NCI-H2107 (cell line): ENCODE data around the gene CLDN14.

ENCODE experiments used
- DNase-seq: peaks from one replicate; lab custom pipeline; 2025; lab: John Stamatoyannopoulos, UW

The CLDN14 gene

GRCh38 chr21:36433059-36433709, 46.7 kb downstream of the CLDN14 start:
- DNase-seq = no peak

DNA sequence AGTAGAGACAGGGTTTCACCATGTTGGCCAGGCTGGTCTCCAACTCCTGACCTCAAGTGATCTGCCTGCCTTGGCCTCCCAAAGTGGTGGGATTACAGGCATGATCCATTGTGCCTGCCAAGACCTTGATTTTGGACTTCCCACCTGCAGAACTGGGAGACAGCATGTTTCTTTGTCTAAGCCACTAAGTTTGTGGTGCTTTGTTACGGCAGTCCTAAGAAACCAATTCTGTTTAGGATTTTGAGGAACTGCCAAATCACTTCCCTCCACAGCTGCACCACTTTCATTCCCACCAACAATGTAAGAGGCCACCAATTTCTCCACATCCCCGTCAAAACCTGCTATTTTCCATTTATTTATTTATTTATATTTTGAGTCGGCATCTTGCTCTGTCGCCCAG, 48.7 kb downstream of the CLDN14 start:
- no peak for DNase-seq

DNA sequence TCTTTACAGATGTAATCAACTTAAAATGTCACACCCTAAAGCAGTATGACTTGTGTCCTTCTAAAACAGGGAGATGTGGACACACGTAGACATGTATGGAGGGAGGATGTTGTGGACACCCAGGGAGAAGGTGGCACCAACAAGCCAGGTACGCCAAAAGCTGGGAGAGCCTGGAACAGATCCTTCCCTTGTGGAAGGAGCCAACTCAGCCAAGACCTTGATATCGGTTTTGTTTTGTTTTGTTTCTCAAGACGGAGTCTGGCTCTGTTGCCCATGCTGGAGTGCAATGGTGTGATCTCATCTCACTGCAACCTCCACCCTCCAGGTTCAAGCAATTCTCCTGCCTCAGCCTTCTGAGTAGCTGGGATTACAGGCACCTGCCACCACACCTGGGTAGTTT, 49.1 kb downstream of the CLDN14 start:
- no peak for DNase-seq

- peak; percentile 75 for DNase-seq
Observed at GRCh38 chr21:36429947-36430546, 49.9 kb downstream of the CLDN14 start.

DNA sequence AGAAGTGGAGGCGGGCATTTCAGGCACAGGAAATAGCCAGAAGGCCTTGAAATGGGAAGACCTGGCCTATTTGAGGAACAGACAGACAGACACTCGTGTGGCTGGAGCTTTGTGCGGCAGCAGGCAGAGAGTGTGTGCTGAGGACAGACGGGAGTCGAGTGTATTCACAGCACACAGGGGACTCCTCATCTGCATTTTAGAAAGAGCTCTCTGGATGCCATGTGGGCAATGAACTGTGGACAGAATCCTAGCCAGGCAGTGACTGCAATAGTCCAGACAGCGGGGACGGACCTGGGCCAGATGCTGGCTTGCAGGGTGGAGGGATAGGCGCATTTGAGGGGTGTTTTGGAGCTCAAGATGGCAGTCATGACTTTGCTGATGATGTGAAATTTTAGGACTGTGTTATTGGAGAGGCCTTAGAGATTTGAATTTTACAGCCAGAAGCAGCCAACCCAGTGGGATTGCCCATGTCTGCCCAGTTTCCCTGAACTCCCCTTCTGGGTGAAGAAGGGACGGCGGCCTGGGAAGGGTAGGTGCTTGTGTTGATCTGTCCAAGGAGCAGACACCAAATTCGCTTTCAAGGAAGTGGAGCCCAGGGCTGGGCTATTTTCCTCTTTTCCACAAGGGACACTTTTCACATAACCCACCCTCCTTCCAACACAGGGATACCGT, 51.0 kb downstream of the CLDN14 start:
- peak; percentile 7 for DNase-seq

DNA sequence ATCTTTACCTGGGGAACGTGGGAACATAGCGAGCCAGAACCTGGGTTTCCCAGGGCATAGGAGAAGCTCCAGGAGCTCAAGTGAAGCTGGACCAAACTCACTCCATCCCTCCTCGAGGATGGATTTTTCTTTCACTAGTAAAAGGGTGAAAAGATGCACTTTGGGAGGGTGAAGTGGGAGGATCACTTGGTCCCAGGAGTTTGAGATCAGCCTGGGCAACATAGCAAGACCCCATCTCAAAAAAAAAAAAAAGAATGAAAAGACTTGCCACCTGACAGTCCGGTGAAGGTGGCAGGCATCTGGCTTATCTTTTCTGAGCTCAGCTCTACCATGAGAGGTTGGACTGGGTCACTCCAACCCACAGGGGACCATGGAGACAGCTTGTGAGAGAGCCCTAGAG, 52.4 kb downstream of the CLDN14 start:
- DNase-seq = no peak

DNA sequence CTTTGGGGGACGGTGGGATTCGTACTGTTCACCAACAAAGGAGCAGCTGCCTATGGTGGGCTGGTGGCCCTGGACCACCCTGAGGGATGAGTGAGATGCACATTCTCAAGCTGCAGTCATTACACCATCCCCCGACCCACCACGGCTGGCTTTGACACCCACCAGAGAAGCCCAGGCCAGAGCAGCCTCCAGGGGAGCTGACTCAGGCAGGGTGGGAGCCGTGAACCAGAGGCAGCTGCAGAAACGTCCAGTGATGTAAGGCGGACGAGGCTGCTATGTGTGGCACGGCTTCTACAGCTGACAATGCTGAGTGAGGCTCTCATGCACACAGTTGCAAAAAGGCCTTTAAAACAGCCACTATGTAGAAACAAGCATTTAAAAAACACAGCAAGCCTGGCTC, 54.6 kb downstream of the CLDN14 start:
- DNase-seq = no peak

DNA sequence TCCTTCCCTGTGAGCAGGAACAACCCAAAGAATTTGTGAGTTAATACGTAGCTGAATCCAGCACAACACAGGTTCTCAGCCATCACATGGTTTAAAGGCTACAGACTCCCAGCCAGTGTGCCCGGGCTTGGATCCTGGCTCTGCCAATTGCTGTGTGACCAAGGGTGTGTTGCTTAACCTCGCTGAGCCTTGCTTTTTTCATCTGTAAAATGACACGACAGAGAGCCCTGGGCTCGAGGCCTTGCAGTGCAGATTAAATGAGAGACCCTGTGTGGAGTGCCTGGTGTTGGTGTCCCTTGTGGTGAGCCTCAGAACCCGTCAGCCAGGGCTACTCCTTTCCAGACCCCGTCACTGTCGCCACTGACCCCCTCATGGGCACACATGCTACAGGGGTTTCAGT, 55.3 kb downstream of the CLDN14 start:
- DNase-seq = no peak

- DNase-seq = no peak
Observed at GRCh38 chr21:36423771-36424433, 56.0 kb downstream of the CLDN14 start.

GRCh38 chr21:36422279-36423098, 57.4 kb downstream of the CLDN14 start:
- DNase-seq = peak; percentile 6

DNA sequence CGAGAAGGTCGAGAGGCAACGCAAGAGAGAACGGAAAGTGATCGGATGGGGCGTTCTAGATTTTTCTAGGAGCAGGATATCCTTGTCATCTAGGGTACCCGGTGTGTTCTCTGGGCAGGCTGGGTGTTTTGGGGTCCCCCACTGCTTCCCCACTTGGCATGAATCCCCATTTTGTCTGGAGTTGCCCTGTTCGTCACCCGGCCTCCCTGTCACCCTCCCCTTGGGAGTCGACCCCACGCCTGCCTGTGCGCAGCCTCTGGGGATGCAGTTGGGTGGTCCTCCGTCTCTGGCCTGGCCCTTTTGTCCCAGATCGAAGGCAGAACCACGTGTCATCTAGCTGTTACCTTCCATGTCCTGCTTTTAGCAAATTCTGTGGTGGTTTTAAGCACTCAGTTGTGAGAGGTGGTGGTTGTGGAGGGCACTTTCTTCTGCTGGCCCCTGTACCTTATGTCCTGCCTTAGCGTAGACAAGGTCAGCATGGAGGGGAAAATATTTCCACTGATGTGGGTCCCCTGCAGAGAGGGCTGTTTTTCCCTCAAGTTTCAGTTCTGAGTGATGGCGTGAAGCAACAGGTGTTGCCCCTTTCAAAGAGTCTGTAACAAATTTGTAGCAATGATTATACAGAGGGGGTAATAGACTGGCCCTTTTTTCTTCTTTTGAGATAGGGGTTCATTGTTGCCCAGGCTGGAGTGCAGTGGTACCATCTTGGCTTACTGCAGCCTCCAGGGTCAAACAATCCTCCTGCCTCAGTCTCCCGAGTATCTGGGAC, 59.2 kb downstream of the CLDN14 start:
- no peak for DNase-seq

DNA sequence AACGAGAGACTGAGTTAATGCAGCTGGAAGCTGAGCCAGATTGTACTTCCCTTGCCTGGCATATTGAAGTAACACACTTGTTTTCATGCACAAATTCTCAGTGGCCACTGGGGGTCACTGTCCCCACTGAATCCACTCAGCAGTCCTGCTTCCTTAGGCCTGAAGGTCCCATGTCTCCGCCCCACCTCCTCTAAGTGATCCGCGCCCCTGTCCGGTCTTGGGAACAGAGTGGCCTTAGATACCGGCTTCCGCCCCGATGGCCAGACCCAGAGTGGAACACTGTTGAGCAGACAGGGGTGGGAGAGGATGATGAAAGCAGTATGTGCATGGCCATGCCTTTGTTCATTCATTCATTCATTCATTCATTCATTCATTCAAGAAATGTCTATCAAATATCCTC, 59.9 kb downstream of the CLDN14 start:
- DNase-seq = peak; percentile 53

- DNase-seq = no peak
Observed at GRCh38 chr21:36419241-36419640, 60.7 kb downstream of the CLDN14 start.

- no peak for DNase-seq
Observed at GRCh38 chr21:36415375-36415774, 64.5 kb downstream of the CLDN14 start.

- no peak for DNase-seq
Observed at GRCh38 chr21:36412916-36413315, 67.0 kb downstream of the CLDN14 start.

- no peak for DNase-seq
Observed at GRCh38 chr21:36411301-36411700, 68.6 kb downstream of the CLDN14 start.
